A549 (cell line): ENCODE measurements around the gene CD79A. TPM values are rescaled to one million over a fixed set of nuclear protein-coding genes. Genes with fewer than 3 reads are reported as not detected.

Experiments used
- ATAC-seq, 2 experiments: fragments of 200-7000 bp in 1 of 2; fragments of >200 bp in 1 of 2; cut with Nextera tagmentation in 1 of 2; cut with Tn5 transposase in 1 of 2; 3 replicates each; pipeline versions ENCODE4 v1.8.0 to v1.9.1; 2018 to 2020; ENCODE audit warnings: mild to moderate bottlenecking in 1 of 2, moderate library complexity in 1 of 2
- CTCF ChIA-PET: fragments of 300-600 bp; sonication (Branson Sonifier 250); formaldehyde crosslinking; extraction: SDS; loops from one replicate; lab custom pipeline; 2021; ENCODE audit warnings: antibody characterized with exemption, inconsistent platforms; lab: Yijun Ruan, JAX
- POLR2A ChIA-PET: fragments of 350-600 bp; formaldehyde crosslinking; extraction: SDS; loops from one replicate; lab custom pipeline; 2021; ENCODE audit warnings: antibody characterized with exemption, inconsistent platforms; lab: Yijun Ruan, JAX
- DNase-seq, 2 experiments: peaks; one replicate each; pipeline versions ENCODE4 v3.0.0 to v3.0.0-alpha.2; 2011 to 2016; ENCODE audit warnings: low read depth in 1 of 2, low spot score in 1 of 2
- FAIRE-seq: peaks from 2 replicates; lab custom pipeline; 2011; peaks lifted over from hg19 to GRCh38; lab: Jason Lieb, UNC
- H3K27ac ChIP-seq, 2 experiments: fragments of >200 bp; sonication (Bioruptor Twin); formaldehyde crosslinking; 3 replicates each; pipeline ENCODE4 v1.5.1; 2016 to 2017
- H3K4me1 ChIP-seq: fragments of >200 bp; sonication (Bioruptor Twin); formaldehyde crosslinking; 3 replicates; pipeline ENCODE4 v1.6.1; 2016
- H3K4me2 ChIP-seq: fragments of >200 bp; sonication (Bioruptor Twin); formaldehyde crosslinking; 3 replicates; pipeline ENCODE4 v1.6.1; 2016
- H3K4me3 ChIP-seq: fragments of >200 bp; sonication (Bioruptor Twin); formaldehyde crosslinking; 3 replicates; pipeline ENCODE4 v1.5.1; 2016
- H3K9me3 ChIP-seq: fragments of >200 bp; sonication (Bioruptor Twin); formaldehyde crosslinking; 3 replicates; pipeline ENCODE4 v1.6.1; 2016
- CEBPB ChIP-seq, 2 experiments: fragments of >200 bp in 1 of 2; sonication (Bioruptor Twin) in 1 of 2; formaldehyde crosslinking in 1 of 2; IDR thresholded peaks; 2 replicates each; pipeline ENCODE4 v1.6.1; 2012 to 2016
- CHD4 ChIP-seq: fragments of 200-600 bp; sonication (generic); IDR thresholded peaks from 2 replicates; pipeline ENCODE4 v1.6.1; 2016; ENCODE audit warnings: antibody characterized with exemption, mild to moderate bottlenecking, borderline replicate concordance
- EP300 ChIP-seq, 2 experiments: fragments of >200 bp; sonication (Bioruptor Twin); formaldehyde crosslinking; IDR thresholded peaks; 2 replicates in 1 of 2; 3 replicates in 1 of 2; pipeline ENCODE4 v1.6.1; 2016 to 2017
- ESRRA ChIP-seq: fragments of 150-350 bp; IDR thresholded peaks from 2 replicates; pipeline ENCODE4 v1.6.1; 2014; ENCODE audit warnings: mild to moderate bottlenecking, low read length, borderline replicate concordance
- FOSB ChIP-seq: fragments of 250-450 bp; sonication (Bioruptor Pico); IDR thresholded peaks from 2 replicates; pipeline ENCODE4 v1.5.0; 2020; ENCODE audit warnings: mild to moderate bottlenecking, moderate library complexity
- FOSL2 ChIP-seq, 2 experiments: fragments of 450-650 bp in 1 of 2; fragments of >200 bp in 1 of 2; sonication (Bioruptor Twin) in 1 of 2; formaldehyde crosslinking; IDR thresholded peaks; 2 replicates each; pipeline versions ENCODE4 v1.5.0 to v1.6.1; 2016 to 2020; ENCODE audit warnings: mild to moderate bottlenecking in 1 of 2, moderate library complexity in 1 of 2
- HOXB13 ChIP-seq: fragments of 250-450 bp; sonication (Bioruptor Pico); IDR thresholded peaks from 2 replicates; pipeline ENCODE4 v1.5.0; 2020; ENCODE audit warnings: low read depth, mild to moderate bottlenecking, moderate library complexity
- MAZ ChIP-seq: fragments of 150-350 bp; IDR thresholded peaks from 2 replicates; pipeline ENCODE4 v1.6.1; 2014; ENCODE audit warnings: antibody characterized with exemption, low read depth, low read length, borderline replicate concordance
- MYC ChIP-seq: IDR thresholded peaks from 2 replicates; pipeline ENCODE4 v1.6.1; 2012; ENCODE audit warnings: mild to moderate bottlenecking, inconsistent platforms, low read length, improper control_type of control experiment, borderline replicate concordance
- NFE2L2 ChIP-seq: fragments of 150-350 bp; conservative IDR thresholded peaks from 2 replicates; pipeline ENCODE4 v1.6.1; 2014; ENCODE audit warnings: low read length
- PHF8 ChIP-seq: fragments of 200-600 bp; sonication (generic); IDR thresholded peaks from 2 replicates; pipeline ENCODE4 v1.6.1; 2016; ENCODE audit warnings: low read depth, mild to moderate bottlenecking, antibody characterized with exemption, moderate library complexity, borderline replicate concordance
- POLR2A ChIP-seq: IDR thresholded peaks from 2 replicates; pipeline ENCODE4 v1.6.1; 2012; ENCODE audit warnings: mild to moderate bottlenecking, low read length
- POLR2AphosphoS2 ChIP-seq: conservative IDR thresholded peaks from 2 replicates; pipeline ENCODE4 v1.6.1; 2012; ENCODE audit warnings: low read length, improper control_type of control experiment, inconsistent platforms
- RAD21 ChIP-seq, 2 experiments: fragments of >200 bp in 1 of 2; sonication (Bioruptor Twin) in 1 of 2; formaldehyde crosslinking in 1 of 2; IDR thresholded peaks in 1 of 2; conservative IDR thresholded peaks in 1 of 2; 2 replicates in 1 of 2; 3 replicates in 1 of 2; pipeline ENCODE4 v1.6.1; 2012 to 2018; ENCODE audit warnings: inconsistent platforms in 1 of 2
- SMC3 ChIP-seq: fragments of >200 bp; sonication (Bioruptor Twin); formaldehyde crosslinking; IDR thresholded peaks from 3 replicates; pipeline ENCODE4 v1.6.1; 2018; ENCODE audit warnings: inconsistent platforms
- SREBF2 ChIP-seq: fragments of 450-650 bp; IDR thresholded peaks from 2 replicates; pipeline ENCODE4 v1.6.1; 2014; ENCODE audit warnings: mild to moderate bottlenecking, moderate library complexity
- TP53 ChIP-seq: fragments of 250-450 bp; sonication (Bioruptor Pico); IDR thresholded peaks from 2 replicates; pipeline ENCODE4 v1.5.0; 2021; ENCODE audit warnings: mild to moderate bottlenecking, moderate library complexity
- ZSCAN20 ChIP-seq: fragments of 250-450 bp; sonication (Bioruptor Pico); IDR thresholded peaks from 2 replicates; pipeline ENCODE4 v1.8.0; 2022; ENCODE audit warnings: mild to moderate bottlenecking, moderate library complexity
- WGBS: methylation state at CpG from one replicate; pipeline ENCODE4 v1.1.6; 2017; ENCODE audit errors: missing lambda C conversion rate; 5-methylcytosine and 5-hydroxymethylcytosine counted together
- polyA minus RNA-seq: library from RNA; depleted of rRNA, polyadenylated mRNA; stranded (reverse); fragments of >200 nt; gene quantifications from 2 replicates; pipeline ENCODE4 v1.2.3, GENCODE V29; 2011; rRNA and poly(A)+ RNA removed
- polyA plus RNA-seq, 4 experiments: library from polyadenylated mRNA; depleted of rRNA in 3 of 4; stranded (reverse); fragments of >200 nt; fragmentation: RNase III in 1 of 4; extraction: RNeasy Plus Mini Kit Qiagen cat#74134 plus additional on column Dnase treatment in 1 of 4; gene quantifications; 2 replicates in 3 of 4; 3 replicates in 1 of 4; pipeline ENCODE4 v1.2.3, GENCODE V29; 2011 to 2017
- TF ChIP-seq, protein P1 (sequence below): fragments of 450-650 bp; IDR thresholded peaks from 2 replicates; pipeline ENCODE4 v1.6.1; 2014; ENCODE audit warnings: antibody characterized with exemption
- TF ChIP-seq, protein P2 (sequence below): IDR thresholded peaks from 2 replicates; pipeline ENCODE4 v1.6.1; 2012; ENCODE audit warnings: low read depth, borderline replicate concordance
- TF ChIP-seq, protein P3 (sequence below): fragments of >200 bp; sonication (Bioruptor Twin); formaldehyde crosslinking; IDR thresholded peaks from 3 replicates; pipeline ENCODE4 v1.5.1; 2016

The CD79A gene
- 0.52 and 0.57 TPM in 2 replicates for polyA plus RNA-seq (2011; rRNA removed)
- polyA plus RNA-seq (2012; cell fraction: cytosol; rRNA removed) = 0.53 and 0.65 TPM in 2 replicates
- 0.67 and 0.77 TPM in 2 replicates for polyA plus RNA-seq (2012; cell fraction: nucleus; rRNA removed)
- 0.29 to 0.54 TPM (median 0.29 TPM) in 3 replicates for polyA plus RNA-seq (2017; fragmentation: RNase III; extraction: RNeasy Plus Mini Kit Qiagen cat#74134 plus additional on column Dnase treatment)
- polyA minus RNA-seq = 0.41 and 0.58 TPM in 2 replicates

DNA sequence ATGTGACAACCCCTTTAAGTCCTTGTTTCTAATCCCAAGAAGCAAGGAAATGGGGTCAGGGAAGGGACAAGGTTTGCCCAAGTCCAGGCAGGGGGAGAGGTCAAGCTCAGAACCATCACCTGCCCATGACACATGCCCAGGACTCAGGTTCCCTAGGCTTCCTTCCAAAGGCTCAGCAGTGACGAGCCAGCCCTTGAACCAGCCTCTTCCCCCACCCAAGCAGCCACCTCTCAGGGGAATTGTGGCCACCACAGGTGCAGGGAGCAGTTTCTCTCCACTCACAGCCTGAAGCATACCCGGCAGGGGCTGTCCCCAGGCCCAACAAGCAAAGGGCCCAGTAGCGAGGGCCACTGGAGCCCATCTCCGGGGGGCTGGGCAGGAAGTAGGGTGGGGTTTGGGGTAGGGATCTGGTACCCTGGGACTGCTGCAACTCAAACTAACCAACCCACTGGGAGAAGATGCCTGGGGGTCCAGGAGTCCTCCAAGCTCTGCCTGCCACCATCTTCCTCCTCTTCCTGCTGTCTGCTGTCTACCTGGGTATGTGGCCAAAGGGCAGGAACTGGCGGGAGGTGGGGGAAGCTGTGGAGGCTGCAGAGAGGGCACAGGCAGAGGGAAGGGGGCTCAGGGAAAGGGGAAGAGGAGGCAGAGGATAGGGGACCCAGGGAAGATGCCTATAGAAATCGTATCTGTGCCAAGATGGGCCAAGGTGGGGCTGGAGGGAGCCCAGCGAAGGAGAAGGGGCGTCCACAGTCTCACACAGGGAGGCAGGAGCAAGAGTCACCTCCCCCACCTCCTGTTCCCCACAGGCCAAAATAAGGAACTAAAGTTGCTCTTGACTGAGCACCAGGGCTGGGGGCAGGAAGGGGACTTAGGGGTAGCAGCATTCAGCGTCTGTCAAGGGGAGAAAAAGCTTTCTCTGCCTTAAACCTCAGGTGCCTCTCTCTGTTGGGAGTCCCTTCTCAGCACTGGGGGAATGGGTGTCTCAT, at the start of gene CD79A:
Gene CD79A, plus strand, starts transcription at position 433 of the 986 bp plus-strand sequence. Its CDS starts 26 bp downstream, at position 459.
- no peak for FAIRE-seq
- no peak for ATAC-seq
- no peak for TF ChIP-seq EP300 (IDR thresholded peaks at IDR 0.05)
- no peak for TF ChIP-seq PHF8
- TF ChIP-seq, protein P1, sequence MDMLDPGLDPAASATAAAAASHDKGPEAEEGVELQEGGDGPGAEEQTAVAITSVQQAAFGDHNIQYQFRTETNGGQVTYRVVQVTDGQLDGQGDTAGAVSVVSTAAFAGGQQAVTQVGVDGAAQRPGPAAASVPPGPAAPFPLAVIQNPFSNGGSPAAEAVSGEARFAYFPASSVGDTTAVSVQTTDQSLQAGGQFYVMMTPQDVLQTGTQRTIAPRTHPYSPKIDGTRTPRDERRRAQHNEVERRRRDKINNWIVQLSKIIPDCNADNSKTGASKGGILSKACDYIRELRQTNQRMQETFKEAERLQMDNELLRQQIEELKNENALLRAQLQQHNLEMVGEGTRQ = 0 out of 2 replicates have a peak, but pooled peaks have one; percentile 8
- DNase-seq = no peak
- Histone ChIP-seq H3K4me1 (peaks cover 10% of the 10 kb centered on the region), H3K9me3 (no peaks in the 10 kb centered on the region), H3K27ac (peak within 1 kb of the TSS in 1 of 2 experiments; percentile 2; a peak in 3 of 6 replicates), H3K4me3 (no peak within 1 kb of the TSS), H3K4me2 (no peak within 1 kb of the TSS)
- POLR2A ChIA-PET = interaction anchor here (0.9 kb wide), 1 partner anchor 17 kb away, joined by 5 read pairs; the partner anchor contains the start of gene RPS19
- 78% methylated on average over 8 of the region's 9 CpGs for WGBS
- CTCF ChIA-PET = interaction anchor here (1.1 to 8.4 kb wide), 10 partner anchors 9 to 81 kb away, joined by 3 to 87 read pairs (median 5); partner anchors contain the start of genes ERFL, RABAC1 and RPS19

DNA sequence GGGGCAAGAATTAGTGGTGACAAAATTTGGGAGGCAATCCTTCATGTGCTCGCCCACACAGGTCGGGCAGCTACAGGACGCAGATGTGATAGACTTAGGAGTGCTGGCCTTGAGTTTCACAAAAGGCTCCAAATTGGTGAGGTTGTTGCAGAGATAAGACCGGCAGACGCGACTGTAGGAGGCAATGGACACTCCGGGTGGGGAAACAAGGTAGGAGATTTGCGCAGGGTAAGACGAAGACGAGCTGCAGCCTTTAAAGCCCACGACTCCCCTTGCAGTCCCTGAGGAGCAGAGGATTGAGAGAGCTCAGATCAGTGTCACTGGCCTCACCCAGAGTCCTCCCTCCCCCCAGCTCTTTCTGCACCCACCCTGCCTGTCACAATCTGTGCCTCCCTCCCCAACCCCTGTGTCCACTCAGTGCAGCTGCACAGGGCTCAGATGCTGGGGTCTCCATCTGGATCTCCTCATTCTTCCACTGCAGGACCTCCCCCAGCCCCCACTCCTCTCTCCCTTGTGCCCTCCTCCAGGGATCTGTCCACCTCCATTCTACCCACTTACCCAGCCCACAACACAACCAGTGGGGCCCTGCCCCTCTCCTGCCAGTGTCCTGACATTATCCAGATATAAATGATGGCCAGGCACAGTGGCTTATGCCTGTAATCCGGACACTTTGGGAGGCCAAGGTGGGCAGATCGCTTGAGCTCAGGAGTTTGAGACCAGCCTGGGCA, 38.9 kb upstream of the CD79A start:
- CTCF ChIA-PET = interaction anchor here (0.5 to 11.2 kb wide), 11 partner anchors 15 to 260 kb away, joined by 3 to 243 read pairs (median 7); partner anchors contain the start of genes CEACAM3 and RPS19
- FAIRE-seq = no peak
- no peak overlapping the region for H3K27ac ChIP-seq
- TF ChIP-seq CHD4 (no peak), ESRRA (no peak)
- WGBS = 22% methylated on average over 13 of the region's 13 CpGs
- no peak for DNase-seq
- no peak overlapping the region for H3K4me2 ChIP-seq
- POLR2A ChIA-PET = interaction anchor here (0.9 kb wide), 1 partner anchor 22 kb away, joined by 3 read pairs; the partner anchor contains the start of gene RPS19
- no peaks in the 10 kb centered on the region for H3K4me1 ChIP-seq
- H3K4me3 ChIP-seq = no peak overlapping the region
- H3K9me3 ChIP-seq = no peaks in the 10 kb centered on the region
- ATAC-seq = peak; percentile 7 to 20; a peak in 4 of 6 replicates

DNA sequence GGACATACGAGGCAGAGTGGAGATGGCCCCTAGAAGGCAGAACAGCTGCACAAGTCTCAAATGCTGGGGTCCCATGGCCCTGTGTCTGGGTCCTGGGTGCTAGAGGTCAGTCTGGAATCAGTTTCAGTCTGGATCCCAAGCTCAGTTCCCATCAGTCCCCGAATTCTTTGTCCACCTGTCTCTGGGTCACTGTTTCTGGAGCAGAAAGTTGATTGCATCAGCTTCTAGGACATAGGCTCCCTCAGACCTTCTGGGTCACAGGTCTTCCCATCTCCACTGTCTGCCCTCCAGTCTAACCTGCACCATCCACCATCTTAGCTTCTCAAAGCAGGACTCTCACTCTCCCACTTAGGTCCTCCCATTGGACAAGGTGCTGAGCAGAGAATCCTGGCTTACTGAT, 37.9 kb upstream of the CD79A start:
- TF ChIP-seq FOSL2 (IDR thresholded peaks at IDR 0.05) = no peak
- TF ChIP-seq FOSL2 (CRISPR knock-in tag; IDR thresholded peaks at IDR 0.05) = no peak
- no peak for TF ChIP-seq FOSB (CRISPR knock-in tag)
- no peak for TF ChIP-seq ESRRA
- TF ChIP-seq CEBPB (IDR thresholded peaks at IDR 0.05) = no peak
- TF ChIP-seq CHD4 = no peak
- TF ChIP-seq ZSCAN20 = no peak
- TF ChIP-seq POLR2A = no peak
- TF ChIP-seq SREBF2 = no peak
- no peak for TF ChIP-seq TP53
- TF ChIP-seq, protein P2, sequence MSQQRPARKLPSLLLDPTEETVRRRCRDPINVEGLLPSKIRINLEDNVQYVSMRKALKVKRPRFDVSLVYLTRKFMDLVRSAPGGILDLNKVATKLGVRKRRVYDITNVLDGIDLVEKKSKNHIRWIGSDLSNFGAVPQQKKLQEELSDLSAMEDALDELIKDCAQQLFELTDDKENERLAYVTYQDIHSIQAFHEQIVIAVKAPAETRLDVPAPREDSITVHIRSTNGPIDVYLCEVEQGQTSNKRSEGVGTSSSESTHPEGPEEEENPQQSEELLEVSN = no peak
- TF ChIP-seq HOXB13 (CRISPR knock-in tag) = no peak
- TF ChIP-seq NFE2L2 = no peak
- TF ChIP-seq MYC = no peak
- TF ChIP-seq SMC3 = no peak
- no peak for TF ChIP-seq RAD21 (conservative IDR thresholded peaks at IDR 0.05 in 1 of 2, IDR thresholded peaks at IDR 0.05 in 1 of 2)
- TF ChIP-seq PHF8 = no peak
- TF ChIP-seq POLR2AphosphoS2 = no peak
- TF ChIP-seq EP300 (IDR thresholded peaks at IDR 0.05) = no peak
- TF ChIP-seq, protein P3, sequence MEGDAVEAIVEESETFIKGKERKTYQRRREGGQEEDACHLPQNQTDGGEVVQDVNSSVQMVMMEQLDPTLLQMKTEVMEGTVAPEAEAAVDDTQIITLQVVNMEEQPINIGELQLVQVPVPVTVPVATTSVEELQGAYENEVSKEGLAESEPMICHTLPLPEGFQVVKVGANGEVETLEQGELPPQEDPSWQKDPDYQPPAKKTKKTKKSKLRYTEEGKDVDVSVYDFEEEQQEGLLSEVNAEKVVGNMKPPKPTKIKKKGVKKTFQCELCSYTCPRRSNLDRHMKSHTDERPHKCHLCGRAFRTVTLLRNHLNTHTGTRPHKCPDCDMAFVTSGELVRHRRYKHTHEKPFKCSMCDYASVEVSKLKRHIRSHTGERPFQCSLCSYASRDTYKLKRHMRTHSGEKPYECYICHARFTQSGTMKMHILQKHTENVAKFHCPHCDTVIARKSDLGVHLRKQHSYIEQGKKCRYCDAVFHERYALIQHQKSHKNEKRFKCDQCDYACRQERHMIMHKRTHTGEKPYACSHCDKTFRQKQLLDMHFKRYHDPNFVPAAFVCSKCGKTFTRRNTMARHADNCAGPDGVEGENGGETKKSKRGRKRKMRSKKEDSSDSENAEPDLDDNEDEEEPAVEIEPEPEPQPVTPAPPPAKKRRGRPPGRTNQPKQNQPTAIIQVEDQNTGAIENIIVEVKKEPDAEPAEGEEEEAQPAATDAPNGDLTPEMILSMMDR = no peak
- TF ChIP-seq MAZ = no peak
- Histone ChIP-seq H3K4me3 (no peak overlapping the region), H3K27ac (no peak overlapping the region), H3K4me1 (no peaks in the 10 kb centered on the region), H3K4me2 (no peak overlapping the region), H3K9me3 (no peaks in the 10 kb centered on the region)
- ATAC-seq (no peak), FAIRE-seq (peak; percentile 78), DNase-seq (no peak)
- ChIA-PET POLR2A (interaction anchor here (0.9 kb wide), 1 partner anchor 21 kb away, joined by 3 read pairs; the partner anchor contains the start of gene RPS19), CTCF (interaction anchor here (0.9 to 11.2 kb wide), 7 partner anchors 14 to 195 kb away, joined by 3 to 243 read pairs (median 9); partner anchors contain the start of genes CEACAM3 and RPS19)
- WGBS = 5% methylated on average over 2 of the region's 2 CpGs
